ENCODE measurements around the gene ADCYAP1R1.
"Not testable (repeated sequence)": the region's sequence is repeated elsewhere in the genome, so short reads cannot be mapped to it uniquely, and the experiment has no call there.

Gene ADCYAP1R1

DNA sequence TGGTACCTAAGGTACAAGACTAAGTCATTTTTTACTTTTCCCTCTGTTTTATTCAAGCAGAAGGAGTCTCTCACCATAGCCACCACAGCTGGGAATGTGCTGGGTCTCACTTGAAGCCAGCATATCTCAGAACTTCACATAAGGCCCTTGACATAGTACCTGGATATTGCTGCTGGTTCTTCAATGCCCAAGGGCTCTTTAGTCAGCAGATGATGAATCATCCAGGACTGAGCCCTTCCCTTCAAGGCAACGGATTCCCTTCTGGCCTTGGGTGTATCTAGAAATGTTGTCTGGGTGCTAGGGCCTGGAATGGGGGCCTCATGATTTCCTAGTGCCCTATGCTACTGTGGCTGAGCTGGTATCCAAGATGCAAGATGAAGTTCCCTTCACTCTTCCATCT lies 93.9 kb downstream of the ADCYAP1R1 start:
- DNase-seq, result no peak

DNA sequence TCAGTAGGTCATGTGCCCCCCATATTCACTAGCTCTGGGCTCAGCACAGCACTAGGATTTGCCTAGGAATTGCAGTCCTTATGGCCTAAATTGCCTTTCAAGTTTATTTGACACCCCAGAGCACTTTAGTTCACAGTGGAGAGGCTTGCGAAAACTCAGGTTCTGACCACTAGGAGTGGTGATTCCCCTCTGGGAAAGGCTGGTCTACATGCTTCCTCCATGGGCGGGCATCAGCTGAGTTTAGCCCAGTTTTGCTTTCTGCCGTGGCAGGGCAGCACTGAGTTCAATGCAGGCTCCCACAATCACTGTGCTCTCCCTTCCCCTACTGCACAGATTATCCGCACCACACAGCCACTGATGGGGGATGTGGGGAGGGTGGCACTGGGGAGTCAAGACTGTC lies 94.4 kb downstream of the ADCYAP1R1 start:
- no peak for DNase-seq

DNA sequence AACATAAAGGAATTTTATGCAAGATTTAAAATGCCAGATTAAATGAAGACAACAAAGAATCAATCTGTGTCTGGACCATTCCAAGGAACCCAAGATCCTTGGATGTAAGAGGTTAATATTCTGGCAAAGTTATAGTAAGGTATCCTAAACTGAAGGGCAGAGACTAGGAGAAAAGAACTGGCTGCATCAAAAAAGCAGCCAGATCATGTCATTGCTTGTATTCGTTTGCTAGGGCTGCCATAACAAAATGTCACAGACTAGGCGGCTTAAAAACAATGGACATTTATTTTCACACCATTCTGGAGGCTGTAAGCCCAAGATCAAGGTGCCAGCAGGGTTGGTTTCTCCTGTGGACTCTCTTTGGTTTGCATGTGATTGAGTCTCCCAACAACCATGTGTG lies 99.7 kb downstream of the ADCYAP1R1 start:
- DNase-seq, result no peak

DNA sequence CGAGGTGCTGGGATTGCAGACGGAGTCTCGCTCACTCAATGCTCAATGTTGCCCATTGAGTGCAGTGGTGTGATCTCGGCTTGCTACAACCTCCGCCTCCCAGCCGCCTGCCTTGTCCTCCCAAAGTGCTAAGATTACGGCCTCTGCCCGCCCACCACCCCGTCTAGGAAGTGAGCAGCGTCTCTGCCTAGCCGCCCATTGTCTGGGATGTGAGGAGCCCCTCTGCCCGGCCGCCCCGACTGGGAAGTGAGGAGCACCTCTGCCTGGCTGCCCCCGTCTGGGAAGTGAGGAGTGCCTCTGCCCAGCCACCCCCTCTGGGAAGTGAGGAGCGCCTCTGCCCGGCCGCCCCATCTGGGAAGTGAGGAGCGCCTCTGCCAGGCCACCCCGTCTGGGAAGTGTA lies 101.2 kb downstream of the ADCYAP1R1 start:
- not testable (repeated sequence) for DNase-seq

DNA sequence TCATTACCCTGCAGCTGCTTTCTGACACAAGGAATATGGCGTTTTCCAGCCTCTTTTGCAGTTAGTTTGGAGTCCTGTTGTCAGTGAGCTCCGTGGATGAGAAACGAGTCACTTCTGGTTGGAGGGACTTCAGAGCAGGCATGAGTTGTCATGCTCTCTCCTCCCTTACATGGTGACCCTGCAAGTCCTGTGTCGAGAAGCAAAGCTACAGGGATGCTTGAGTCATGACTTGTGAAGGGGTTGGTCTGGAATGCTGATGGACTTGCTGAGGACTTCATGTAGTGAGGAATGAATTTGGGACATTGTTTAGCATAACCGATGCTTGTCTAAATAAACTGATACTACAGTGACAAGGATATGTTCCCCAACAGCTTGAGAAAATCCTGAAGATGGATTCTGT lies 108.8 kb downstream of the ADCYAP1R1 start:
- no peak for DNase-seq

Measured in NCI-H345 (cell line).